Measurements from ENCODE around the gene LSS.

The LSS gene

DNA sequence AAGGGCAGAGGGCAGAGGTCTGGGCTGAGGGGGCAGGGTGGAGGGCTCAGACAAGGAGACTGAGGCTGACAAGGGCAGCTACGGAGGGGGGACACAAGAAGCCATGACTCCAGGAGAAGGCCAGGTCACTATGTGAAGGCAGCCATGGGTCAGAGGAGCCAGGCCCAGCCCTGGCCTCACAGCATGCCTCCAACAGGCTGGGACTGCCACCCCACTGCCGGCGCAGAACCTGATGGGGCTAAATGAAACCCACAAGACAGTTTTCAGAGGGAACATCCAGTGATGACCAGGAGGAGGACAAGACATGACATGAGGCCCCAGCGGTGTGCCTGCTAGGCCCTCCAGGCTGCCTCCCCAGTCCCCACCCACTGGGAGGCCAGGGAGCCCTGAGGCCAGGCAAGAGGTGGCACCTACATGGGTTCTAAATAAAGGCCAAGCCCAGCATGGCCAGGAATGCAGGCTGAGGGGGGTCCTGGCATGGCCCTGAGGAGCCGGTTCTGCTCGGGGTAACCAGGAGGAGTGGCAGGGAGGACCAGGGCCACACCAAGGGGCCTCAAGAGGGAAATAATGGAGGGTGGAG, 27.3 kb upstream of the LSS start:
- 93% methylated on average over 6 of the region's 6 CpGs for WGBS
- H3K36me3 ChIP-seq (ENCODE audit: insufficient read depth, low read length): peaks cover 92% of the 10 kb centered on the region

DNA sequence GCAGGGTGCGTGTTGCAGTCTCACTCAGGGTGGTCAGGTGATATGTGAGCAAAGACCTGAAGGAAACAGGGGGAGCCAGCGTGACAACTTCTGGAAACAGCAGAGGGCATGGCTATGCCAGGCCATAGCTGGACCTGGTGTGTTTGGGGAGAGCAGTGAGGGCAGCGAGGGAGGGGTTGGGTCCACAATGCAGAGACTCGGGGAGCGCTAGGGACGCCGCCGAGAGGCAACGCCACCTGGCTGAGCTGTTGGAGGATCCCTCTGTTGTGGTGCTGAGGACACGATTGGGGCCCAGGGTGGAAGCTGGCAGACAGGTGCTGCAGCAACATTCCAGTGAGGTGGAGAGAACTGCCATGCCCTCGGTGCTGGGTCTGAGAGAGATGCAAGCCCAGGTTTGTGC, 26.6 kb upstream of the LSS start:
- WGBS: 96% methylated on average over 11 of the region's 11 CpGs
- no peaks in the 10 kb centered on the region for H3K9me3 ChIP-seq (ENCODE audit: insufficient read depth, low read depth, low read length)
- no peaks in the 10 kb centered on the region for H3K27me3 ChIP-seq (ENCODE audit: insufficient read depth, low read length)
- H3K9ac ChIP-seq (ENCODE audit: low read depth, low read length): no peak overlapping the region
- H3K36me3 ChIP-seq (ENCODE audit: insufficient read depth, low read length): peaks cover 92% of the 10 kb centered on the region
- H3K4me1 ChIP-seq (ENCODE audit: insufficient read depth, low read length): no peaks in the 10 kb centered on the region
- no peak overlapping the region for H3K4me3 ChIP-seq (ENCODE audit: low read length)
- no peak overlapping the region for H3K27ac ChIP-seq (ENCODE audit: low read depth, low read length)

More for the DNA sequence above, 27.3 kb upstream of the LSS start:
- Histone ChIP-seq H3K4me3 (ENCODE audit: low read length) (no peak overlapping the region), H3K27me3 (ENCODE audit: insufficient read depth, low read length) (no peaks in the 10 kb centered on the region), H3K4me1 (ENCODE audit: insufficient read depth, low read length) (no peaks in the 10 kb centered on the region), H3K9me3 (ENCODE audit: insufficient read depth, low read depth, low read length) (no peaks in the 10 kb centered on the region), H3K9ac (ENCODE audit: low read depth, low read length) (no peak overlapping the region), H3K27ac (ENCODE audit: low read depth, low read length) (no peak overlapping the region)

DNA sequence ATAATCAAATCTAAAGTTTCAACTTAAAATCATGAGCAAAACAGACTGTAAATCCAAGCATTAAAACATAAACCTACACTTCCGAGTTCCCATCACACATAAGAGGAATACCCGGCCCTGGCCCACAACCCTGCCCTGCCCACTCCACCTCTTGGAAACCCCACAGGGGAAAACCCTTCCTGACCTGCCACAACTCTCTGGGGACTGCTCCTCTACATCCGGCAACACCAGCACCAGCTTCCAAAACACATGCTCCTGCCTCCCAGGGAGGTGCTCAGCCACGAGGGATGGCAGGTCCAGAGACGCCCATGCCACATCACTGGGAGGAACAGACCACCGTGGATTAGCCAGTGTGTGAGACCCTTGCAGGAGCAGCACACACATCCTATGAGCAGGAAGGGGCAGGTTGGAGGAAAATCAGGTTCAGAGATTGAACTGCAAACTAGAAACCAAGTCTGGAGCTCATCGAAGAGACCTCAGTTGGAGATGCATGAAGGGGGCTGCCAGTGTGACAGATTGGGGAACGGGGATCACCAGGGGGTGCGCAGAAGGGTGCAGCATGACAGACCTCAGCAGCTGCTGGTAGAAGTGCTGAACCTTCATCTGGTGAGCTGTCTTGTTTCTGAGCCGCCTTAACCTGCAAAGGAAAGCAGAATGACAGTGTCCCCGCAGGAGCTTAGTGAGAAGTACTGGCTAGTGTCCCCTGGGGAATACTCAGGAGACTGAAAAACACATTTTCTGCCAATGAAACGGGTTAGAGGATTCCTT, 25.8 kb upstream of the LSS start:
- Histone ChIP-seq H3K27ac (ENCODE audit: low read depth, low read length) (no peak overlapping the region), H3K4me3 (ENCODE audit: low read length) (no peak overlapping the region), H3K27me3 (ENCODE audit: insufficient read depth, low read length) (no peaks in the 10 kb centered on the region), H3K4me1 (ENCODE audit: insufficient read depth, low read length) (no peaks in the 10 kb centered on the region), H3K9ac (ENCODE audit: low read depth, low read length) (no peak overlapping the region), H3K36me3 (ENCODE audit: insufficient read depth, low read length) (peaks cover 94% of the 10 kb centered on the region), H3K9me3 (ENCODE audit: insufficient read depth, low read depth, low read length) (no peaks in the 10 kb centered on the region)
- WGBS: 95% methylated on average over 12 of the region's 12 CpGs

DNA sequence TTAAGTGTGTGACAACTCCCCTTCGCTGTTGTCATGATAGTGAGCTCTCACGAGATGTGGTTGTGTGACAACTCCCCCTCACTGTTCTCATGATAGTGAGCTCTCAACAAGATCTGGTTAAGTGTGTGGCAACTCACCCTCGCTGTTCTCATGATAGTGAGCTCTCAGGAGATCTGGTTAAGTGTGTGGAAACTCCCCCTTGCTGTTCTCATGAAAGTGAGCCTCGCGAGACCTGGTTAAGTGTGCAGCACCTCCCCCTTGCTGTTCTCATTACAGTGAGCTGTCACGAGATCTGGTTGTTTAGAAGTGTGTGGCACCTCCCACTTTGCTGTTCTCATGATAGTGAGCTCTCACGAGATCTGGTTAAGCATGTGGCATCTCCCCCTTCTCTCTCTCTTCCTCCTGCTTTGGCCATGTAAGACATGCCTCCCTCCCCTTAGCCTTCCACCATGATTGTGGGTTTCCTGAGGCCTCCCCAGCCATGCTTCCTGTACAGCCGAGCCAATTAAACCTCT, 25.1 kb upstream of the LSS start:
- no peak overlapping the region for H3K27ac ChIP-seq (ENCODE audit: low read depth, low read length)
- H3K4me3 ChIP-seq (ENCODE audit: low read length): no peak overlapping the region
- H3K9ac ChIP-seq (ENCODE audit: low read depth, low read length): no peak overlapping the region
- H3K4me1 ChIP-seq (ENCODE audit: insufficient read depth, low read length): no peaks in the 10 kb centered on the region
- H3K27me3 ChIP-seq (ENCODE audit: insufficient read depth, low read length): no peaks in the 10 kb centered on the region
- H3K9me3 ChIP-seq (ENCODE audit: insufficient read depth, low read depth, low read length): no peaks in the 10 kb centered on the region
- WGBS: 92% methylated on average over 8 of the region's 8 CpGs
- peaks cover 94% of the 10 kb centered on the region for H3K36me3 ChIP-seq (ENCODE audit: insufficient read depth, low read length)

DNA sequence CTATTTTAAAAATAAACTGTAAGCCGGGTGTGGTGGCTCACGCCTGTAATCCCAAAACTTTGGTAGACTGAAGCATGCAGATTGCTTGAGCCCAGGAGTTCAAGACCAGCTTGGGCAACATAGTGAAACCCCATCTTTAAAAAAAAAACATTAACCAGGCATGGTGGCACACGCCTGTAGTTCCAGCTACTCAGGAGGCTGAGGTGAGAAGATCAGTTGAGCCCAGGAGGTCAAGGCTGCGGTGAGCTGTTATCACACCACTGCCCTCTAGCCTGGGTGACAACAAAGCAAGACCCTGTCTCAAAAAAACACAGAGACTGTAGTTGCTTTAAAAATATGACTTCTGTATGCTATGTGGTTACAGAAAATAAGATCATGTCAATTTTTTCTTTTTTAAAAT, 24.3 kb upstream of the LSS start:
- no peak overlapping the region for H3K27ac ChIP-seq (ENCODE audit: low read depth, low read length)
- no peaks in the 10 kb centered on the region for H3K27me3 ChIP-seq (ENCODE audit: insufficient read depth, low read length)
- H3K9ac ChIP-seq (ENCODE audit: low read depth, low read length): no peak overlapping the region
- H3K9me3 ChIP-seq (ENCODE audit: insufficient read depth, low read depth, low read length): no peaks in the 10 kb centered on the region
- H3K4me3 ChIP-seq (ENCODE audit: low read length): no peak overlapping the region
- H3K36me3 ChIP-seq (ENCODE audit: insufficient read depth, low read length): peaks cover 94% of the 10 kb centered on the region
- no peaks in the 10 kb centered on the region for H3K4me1 ChIP-seq (ENCODE audit: insufficient read depth, low read length)
- 92% methylated on average over 4 of the region's 4 CpGs for WGBS

DNA sequence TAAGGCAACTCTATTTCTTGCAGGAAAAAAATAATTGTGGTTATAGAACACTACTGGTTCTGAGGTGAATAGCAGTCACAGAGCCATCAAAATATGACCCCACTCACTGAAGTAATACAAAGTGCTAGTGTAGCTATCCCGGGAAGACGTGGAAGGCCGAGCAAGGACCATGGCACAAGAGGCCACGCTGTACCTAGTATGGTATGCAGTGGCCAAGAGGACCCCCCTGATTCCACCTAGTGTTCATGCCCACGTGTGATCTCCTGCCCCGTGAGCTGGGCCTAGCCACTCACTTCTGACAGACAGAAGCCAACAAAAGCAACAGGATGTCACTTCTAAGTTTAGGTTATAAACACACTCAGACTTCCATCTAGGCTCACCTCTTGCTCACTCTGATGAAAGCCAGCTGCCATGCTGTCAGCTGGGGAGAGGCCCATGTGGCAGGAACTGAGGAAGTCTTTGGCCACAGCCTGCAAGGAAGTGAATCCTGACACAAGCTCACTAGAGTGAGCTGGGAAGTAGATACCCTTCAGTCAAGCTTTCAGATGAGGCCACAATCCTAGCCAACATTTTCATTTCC, 21.7 kb upstream of the LSS start:
- no peak overlapping the region for H3K27ac ChIP-seq (ENCODE audit: low read depth, low read length)
- 96% methylated on average over 6 of the region's 6 CpGs for WGBS

DNA sequence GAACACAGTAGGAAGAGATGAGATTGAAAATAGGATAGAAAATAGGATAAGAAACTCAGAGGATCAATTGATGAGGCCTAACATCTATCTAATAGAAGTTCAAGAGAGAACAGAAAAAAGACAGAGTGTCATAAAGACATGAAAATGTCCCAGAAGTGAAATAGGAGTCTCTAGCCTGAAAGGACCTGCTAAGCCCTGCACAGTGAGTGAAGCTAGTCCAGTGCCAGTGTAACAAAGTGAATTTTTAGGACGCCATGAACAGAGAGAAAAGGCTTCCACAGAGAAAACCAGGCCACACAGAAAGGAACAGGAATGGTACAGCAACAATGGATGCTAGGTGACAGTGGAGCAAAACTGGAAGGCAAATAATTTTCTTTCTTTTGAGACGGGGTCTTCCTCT, 20.3 kb upstream of the LSS start:
- Histone ChIP-seq H3K36me3 (ENCODE audit: insufficient read depth, low read length) (peaks cover 97% of the 10 kb centered on the region), H3K27me3 (ENCODE audit: insufficient read depth, low read length) (no peaks in the 10 kb centered on the region), H3K9ac (ENCODE audit: low read depth, low read length) (no peak overlapping the region), H3K4me1 (ENCODE audit: insufficient read depth, low read length) (no peaks in the 10 kb centered on the region), H3K4me3 (ENCODE audit: low read length) (no peak overlapping the region), H3K9me3 (ENCODE audit: insufficient read depth, low read depth, low read length) (no peaks in the 10 kb centered on the region), H3K27ac (ENCODE audit: low read depth, low read length) (no peak overlapping the region)
- 95% methylated on average over 2 of the region's 2 CpGs for WGBS

More for the DNA sequence above, 21.7 kb upstream of the LSS start:
- Histone ChIP-seq H3K9ac (ENCODE audit: low read depth, low read length) (no peak overlapping the region), H3K4me3 (ENCODE audit: low read length) (no peak overlapping the region), H3K27me3 (ENCODE audit: insufficient read depth, low read length) (no peaks in the 10 kb centered on the region), H3K9me3 (ENCODE audit: insufficient read depth, low read depth, low read length) (no peaks in the 10 kb centered on the region), H3K36me3 (ENCODE audit: insufficient read depth, low read length) (peaks cover 97% of the 10 kb centered on the region), H3K4me1 (ENCODE audit: insufficient read depth, low read length) (no peaks in the 10 kb centered on the region)

DNA sequence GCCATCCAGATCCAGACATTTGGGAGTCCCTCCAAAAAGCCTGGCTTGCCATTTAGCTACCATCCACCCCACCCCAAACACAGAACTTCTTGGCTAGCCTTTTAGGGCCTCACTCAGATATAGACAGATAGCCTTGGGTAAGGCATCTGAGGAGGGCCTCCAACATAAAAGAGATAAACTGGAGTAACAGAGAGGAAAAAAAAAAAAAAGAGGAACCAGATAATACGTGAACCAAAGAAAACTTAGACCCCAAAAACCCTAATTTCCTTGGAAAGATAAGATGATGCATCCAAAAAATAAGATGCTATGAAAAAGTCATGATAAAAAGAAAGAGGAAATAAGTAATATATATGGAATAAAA, 19.8 kb upstream of the LSS start:
- no peak overlapping the region for H3K4me3 ChIP-seq (ENCODE audit: low read length)
- H3K9me3 ChIP-seq (ENCODE audit: insufficient read depth, low read depth, low read length): no peaks in the 10 kb centered on the region
- no peaks in the 10 kb centered on the region for H3K4me1 ChIP-seq (ENCODE audit: insufficient read depth, low read length)
- H3K36me3 ChIP-seq (ENCODE audit: insufficient read depth, low read length): peaks cover 97% of the 10 kb centered on the region
- H3K27ac ChIP-seq (ENCODE audit: low read depth, low read length): no peak overlapping the region
- H3K9ac ChIP-seq (ENCODE audit: low read depth, low read length): no peak overlapping the region
- no peaks in the 10 kb centered on the region for H3K27me3 ChIP-seq (ENCODE audit: insufficient read depth, low read length)
- no CpG with 5 or more reads among the region's 1 CpG for WGBS

DNA sequence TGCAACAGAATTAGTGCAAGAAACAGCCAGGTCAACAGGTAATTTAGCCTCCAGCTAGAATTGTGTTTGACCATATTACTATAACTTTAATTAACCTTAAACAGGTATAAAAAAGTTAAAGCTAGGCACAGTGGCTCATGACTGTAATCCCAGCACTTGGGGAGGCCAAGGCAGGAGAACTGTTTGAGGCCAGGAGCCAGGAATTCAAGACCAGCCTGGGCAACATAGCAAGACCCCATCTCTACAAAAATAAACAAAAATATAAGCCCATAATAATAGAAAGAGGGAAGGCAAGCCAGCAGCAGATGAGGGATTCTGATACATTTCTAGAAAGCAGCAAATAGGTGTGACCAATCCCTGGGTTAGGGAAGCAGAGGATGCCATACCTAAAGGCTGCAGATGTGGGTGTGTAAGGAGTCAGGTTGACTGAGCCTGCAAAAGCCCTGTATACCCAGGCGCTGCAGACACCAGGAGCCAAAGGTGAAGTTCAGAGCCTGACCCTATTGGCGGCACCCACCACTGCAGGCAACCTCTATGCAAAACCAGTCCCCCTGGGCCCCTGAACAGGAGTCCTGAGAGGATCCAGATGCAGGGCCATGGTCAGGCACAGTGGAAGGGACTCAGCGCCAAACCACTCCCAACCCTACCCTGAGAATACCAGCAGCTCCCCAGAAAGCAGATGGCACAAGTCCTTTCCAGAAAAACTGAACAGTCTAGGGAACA, 19.3 kb upstream of the LSS start:
- Histone ChIP-seq H3K4me3 (ENCODE audit: low read length) (no peak overlapping the region), H3K27ac (ENCODE audit: low read depth, low read length) (no peak overlapping the region), H3K4me1 (ENCODE audit: insufficient read depth, low read length) (no peaks in the 10 kb centered on the region), H3K27me3 (ENCODE audit: insufficient read depth, low read length) (no peaks in the 10 kb centered on the region), H3K36me3 (ENCODE audit: insufficient read depth, low read length) (peaks cover 97% of the 10 kb centered on the region), H3K9ac (ENCODE audit: low read depth, low read length) (no peak overlapping the region), H3K9me3 (ENCODE audit: insufficient read depth, low read depth, low read length) (no peaks in the 10 kb centered on the region)
- WGBS: 94% methylated on average over 3 of the region's 3 CpGs

DNA sequence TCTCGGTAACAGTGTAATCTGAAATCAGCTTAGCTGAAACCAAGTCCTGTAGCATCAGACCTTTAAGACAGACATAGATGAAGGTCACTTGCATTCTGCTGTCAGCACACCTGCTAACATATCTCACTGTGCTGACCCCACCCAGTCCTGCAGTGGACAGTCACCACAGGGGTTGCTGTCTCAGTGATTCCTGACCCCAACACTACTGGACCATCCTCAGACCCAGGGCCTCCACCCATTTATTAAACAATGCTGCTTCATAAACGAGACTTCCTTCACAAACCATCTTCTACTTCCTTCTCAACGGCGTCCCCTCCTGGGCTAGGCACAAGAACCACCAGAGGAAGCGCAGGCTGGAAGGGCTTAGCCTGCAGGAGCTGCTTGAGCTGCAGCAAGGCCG, 17.8 kb upstream of the LSS start:
- H3K27ac ChIP-seq (ENCODE audit: low read depth, low read length): no peak overlapping the region
- peaks cover 97% of the 10 kb centered on the region for H3K36me3 ChIP-seq (ENCODE audit: insufficient read depth, low read length)
- no peaks in the 10 kb centered on the region for H3K4me1 ChIP-seq (ENCODE audit: insufficient read depth, low read length)
- no peak overlapping the region for H3K4me3 ChIP-seq (ENCODE audit: low read length)
- no peak overlapping the region for H3K9ac ChIP-seq (ENCODE audit: low read depth, low read length)
- 97% methylated on average over 6 of the region's 6 CpGs for WGBS
- H3K9me3 ChIP-seq (ENCODE audit: insufficient read depth, low read depth, low read length): no peaks in the 10 kb centered on the region
- H3K27me3 ChIP-seq (ENCODE audit: insufficient read depth, low read length): no peaks in the 10 kb centered on the region

Data from HUES64 (cell line).